Fibroblast of the aortic adventitia (primary cell): ENCODE data around the gene METTL9. TPM values are rescaled to one million over a fixed set of nuclear protein-coding genes. Genes with fewer than 3 reads are reported as not detected.
"Not testable (repeated sequence)": the region's sequence is repeated elsewhere in the genome, so short reads cannot be mapped to it uniquely, and the experiment has no call there.

Experiments used
- DNase-seq: peaks from one replicate; pipeline ENCODE4 v3.0.0-alpha.2; 2010; ENCODE audit warnings: low read depth
- H3K4me3 ChIP-seq: 2 replicates; pipeline ENCODE4 v1.5.1; 2011; ENCODE audit warnings: low read depth, mild to moderate bottlenecking, control low read depth, low read length, moderate library complexity
- total RNA-seq: library from RNA; depleted of rRNA; stranded (reverse); fragments of >200 nt; gene quantifications from 2 replicates; pipeline ENCODE4 v1.2.3, GENCODE V29; 2012; ENCODE audit warnings: low replicate concordance
- TF ChIP-seq, protein P1 (sequence below): IDR thresholded peaks from 2 replicates; pipeline ENCODE4 v1.5.1; 2011; ENCODE audit warnings: mild to moderate bottlenecking, low read length, control low read depth, inconsistent platforms; ENCODE audit not compliant: insufficient read depth

METTL9 gene
- total RNA-seq, 1 donor, result 221 TPM

- no peak overlapping the region for H3K4me3 ChIP-seq
- no peak for DNase-seq
- TF ChIP-seq, protein P1, sequence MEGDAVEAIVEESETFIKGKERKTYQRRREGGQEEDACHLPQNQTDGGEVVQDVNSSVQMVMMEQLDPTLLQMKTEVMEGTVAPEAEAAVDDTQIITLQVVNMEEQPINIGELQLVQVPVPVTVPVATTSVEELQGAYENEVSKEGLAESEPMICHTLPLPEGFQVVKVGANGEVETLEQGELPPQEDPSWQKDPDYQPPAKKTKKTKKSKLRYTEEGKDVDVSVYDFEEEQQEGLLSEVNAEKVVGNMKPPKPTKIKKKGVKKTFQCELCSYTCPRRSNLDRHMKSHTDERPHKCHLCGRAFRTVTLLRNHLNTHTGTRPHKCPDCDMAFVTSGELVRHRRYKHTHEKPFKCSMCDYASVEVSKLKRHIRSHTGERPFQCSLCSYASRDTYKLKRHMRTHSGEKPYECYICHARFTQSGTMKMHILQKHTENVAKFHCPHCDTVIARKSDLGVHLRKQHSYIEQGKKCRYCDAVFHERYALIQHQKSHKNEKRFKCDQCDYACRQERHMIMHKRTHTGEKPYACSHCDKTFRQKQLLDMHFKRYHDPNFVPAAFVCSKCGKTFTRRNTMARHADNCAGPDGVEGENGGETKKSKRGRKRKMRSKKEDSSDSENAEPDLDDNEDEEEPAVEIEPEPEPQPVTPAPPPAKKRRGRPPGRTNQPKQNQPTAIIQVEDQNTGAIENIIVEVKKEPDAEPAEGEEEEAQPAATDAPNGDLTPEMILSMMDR, result no peak
Observed at GRCh38 chr16:21560462-21560861, 38.9 kb upstream of the METTL9 start.

DNA sequence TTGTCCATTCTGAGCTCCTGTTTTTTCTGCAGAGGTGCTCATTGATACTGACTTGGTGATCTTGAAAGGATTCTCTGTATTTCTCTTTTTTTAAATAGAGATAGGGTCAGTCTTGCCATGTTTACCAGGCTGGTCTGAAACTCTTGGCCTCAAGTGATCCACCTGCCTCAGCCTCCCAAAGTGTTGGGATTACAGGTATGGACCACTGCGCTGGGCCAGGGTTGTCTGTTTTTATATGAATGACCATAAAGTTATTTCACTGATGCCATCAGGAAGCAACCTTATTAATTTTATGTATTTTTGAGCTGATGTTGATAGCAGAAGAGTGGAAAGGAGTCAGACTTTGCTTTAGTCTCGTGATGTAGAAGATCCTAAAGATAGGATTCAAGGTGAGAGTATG, 35.7 kb upstream of the METTL9 start:
- DNase-seq, result no peak
- H3K4me3 ChIP-seq, result no peak overlapping the region
- TF ChIP-seq, protein P1, result no peak

DNA sequence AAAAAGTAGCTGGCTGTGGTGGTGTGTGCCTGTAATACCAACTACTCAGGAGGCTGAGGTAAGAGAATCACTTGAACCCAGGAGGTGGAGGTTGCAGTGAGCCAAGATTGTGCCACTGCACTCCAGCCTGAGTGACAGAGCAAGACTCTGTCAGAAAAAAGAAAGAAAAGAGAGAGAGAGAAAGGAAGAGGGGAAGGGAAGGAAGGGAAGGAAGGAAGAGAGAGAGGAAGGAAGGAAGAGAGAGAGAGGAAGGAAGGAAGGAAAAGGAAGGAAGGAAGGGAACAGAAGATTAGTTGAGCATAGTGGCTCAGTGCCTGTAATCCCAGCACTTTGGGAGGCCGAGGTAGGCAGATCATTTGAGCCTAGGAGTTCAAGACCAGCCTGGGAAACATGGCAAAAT, 35.0 kb upstream of the METTL9 start:
- not testable (repeated sequence) for DNase-seq

GRCh38 chr16:21565507-21565860, 33.9 kb upstream of the METTL9 start:
- no peak for DNase-seq
- TF ChIP-seq, protein P1, result no peak
- H3K4me3 ChIP-seq, result no peak overlapping the region

More for the DNA sequence above, 35.0 kb upstream of the METTL9 start:
- H3K4me3 ChIP-seq, result not testable (repeated sequence)

- no peak for DNase-seq
Observed at GRCh38 chr16:21565861-21566669, 33.3 kb upstream of the METTL9 start.

GRCh38 chr16:21566891-21567414, 32.4 kb upstream of the METTL9 start:
- TF ChIP-seq, protein P1, result no peak
- H3K4me3 ChIP-seq, result no peak overlapping the region
- no peak for DNase-seq

More at GRCh38 chr16:21565861-21566669, 33.3 kb upstream of the METTL9 start:
- TF ChIP-seq, protein P1, result no peak
- H3K4me3 ChIP-seq, result no peak overlapping the region

GRCh38 chr16:21567496-21567895, 31.9 kb upstream of the METTL9 start:
- not testable (repeated sequence) for H3K4me3 ChIP-seq, DNase-seq
